Body of pancreas (tissue), 4 donors: ENCODE measurements around the gene KRT8. TPM values are rescaled to one million over a fixed set of nuclear protein-coding genes. Genes with fewer than 3 reads are reported as not detected.

ENCODE experiments used
- ATAC-seq: fragments of 150-250 bp; one replicate; pipeline ENCODE4 v1.9.1; 2016
- DNase-seq, 4 donors: peaks; one replicate each; pipeline ENCODE4 v3.0.0-alpha.2; 2019
- H3K27ac ChIP-seq, 4 donors: fragments of 200-600 bp; sonication (generic); 1 replicate in 3 of 4; 2 replicates in 1 of 4; pipeline versions ENCODE4 v1.5.1 to v1.6.1; 2016 to 2019; ENCODE audit warnings: mild to moderate bottlenecking in 1 of 4, mixed read lengths in 1 of 4, moderate library complexity in 1 of 4
- H3K27me3 ChIP-seq, 2 donors: fragments of 200-600 bp; sonication (generic); one replicate each; pipeline ENCODE4 v1.6.0; 2016; ENCODE audit warnings: mild to moderate bottlenecking in 1 of 2
- H3K36me3 ChIP-seq, 2 donors: fragments of 200-600 bp; sonication (generic); replicated peaks in 1 of 2; 2 replicates each; pipeline ENCODE4 v1.5.1; 2016; ENCODE audit warnings: low read depth in 2 of 2; ENCODE audit not compliant: insufficient read depth in 1 of 2
- H3K4me1 ChIP-seq: fragments of 200-600 bp; sonication (generic); one replicate; pipeline ENCODE4 v1.6.0; 2016
- H3K4me3 ChIP-seq, 2 donors: fragments of 200-600 bp; sonication (generic); 1 replicate in 1 of 2; 2 replicates in 1 of 2; pipeline ENCODE4 v1.5.1; 2016 to 2019
- H3K9me3 ChIP-seq, 3 donors: fragments of 200-600 bp; sonication (generic); 1 replicate in 2 of 3; 2 replicates in 1 of 3; pipeline ENCODE4 v1.5.1; 2016
- CTCF ChIP-seq, 7 experiments: fragments of 450-650 bp in 4 of 7; fragments of 200-600 bp in 3 of 7; sonication (generic) in 3 of 7; IDR thresholded peaks; one replicate each; pipeline ENCODE4 v1.5.1; 2016 to 2019; ENCODE audit warnings: antibody characterized with exemption in 7 of 7
- POLR2A ChIP-seq, 3 donors: fragments of 450-650 bp; IDR thresholded peaks; one replicate each; pipeline ENCODE4 v1.6.1; 2016; ENCODE audit warnings: antibody characterized with exemption in 3 of 3, mild to moderate bottlenecking in 2 of 3
- WGBS, 2 donors: methylation state at CpG; one replicate each; pipeline ENCODE4 v1.1.5; 2017; 5-methylcytosine and 5-hydroxymethylcytosine counted together
- intact Hi-C: fragments of 100-400 bp; cut with DNase I; formaldehyde crosslinking; loops from one replicate; pipeline ENCODE4 v1.15.1; 2023
- total RNA-seq, 2 donors: library from RNA; depleted of rRNA; stranded (reverse); fragments of >200 nt; gene quantifications; one replicate each; pipeline ENCODE4 v1.1.0, GENCODE V29; 2016

KRT8 gene
- total RNA-seq, 2 donors from 2014 or later = 394 to 455 TPM

DNA sequence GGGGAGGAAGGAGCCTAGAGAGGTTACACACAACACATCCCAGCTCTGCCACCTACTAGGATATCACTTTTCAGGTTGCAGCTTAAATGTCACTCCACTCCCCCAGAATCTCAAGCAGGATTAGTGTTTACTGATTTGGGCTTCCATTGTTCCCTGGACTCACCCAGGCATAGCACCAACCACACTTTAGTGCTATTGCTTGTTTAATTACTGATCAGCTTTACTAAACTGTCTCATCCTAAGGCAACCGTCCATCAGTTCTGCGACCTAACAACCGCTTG lies 38.0 kb upstream of the KRT8 start:
- intact Hi-C loops = no loop called here
- Histone ChIP-seq H3K36me3 (no peaks in the 10 kb centered on the region), H3K27ac (peak overlapping the region in 2 of 4 donors; percentile 98 to 99), H3K4me1 (peaks cover 45% of the 10 kb centered on the region), H3K4me3 (no peak overlapping the region), H3K27me3 (no peaks in the 10 kb centered on the region), H3K9me3 (no peaks in the 10 kb centered on the region)
- ATAC-seq (no peak), DNase-seq (no peak)
- WGBS, 2 donors = 98 to 100% methylated on average over 3 of the region's 3 CpGs
- TF ChIP-seq CTCF (IDR thresholded peaks at IDR 0.05) (no peak), POLR2A (IDR thresholded peaks at IDR 0.05) (no peak)

- TF ChIP-seq POLR2A (IDR thresholded peaks at IDR 0.05) (no peak), CTCF (IDR thresholded peaks at IDR 0.05) (no peak)
- no peaks in the 10 kb centered on the region for H3K36me3 ChIP-seq
- no peak overlapping the region for H3K4me3 ChIP-seq
- 63% methylated on average over 11 of the region's 11 CpGs for WGBS, 2 donors
- H3K27me3 ChIP-seq = no peaks in the 10 kb centered on the region
- no peaks in the 10 kb centered on the region for H3K9me3 ChIP-seq
- DNase-seq (peak in 1 of 4 donors; percentile 45), ATAC-seq (no peak)
- peaks cover 40% of the 10 kb centered on the region for H3K4me1 ChIP-seq
- intact Hi-C loops = no loop called here
- H3K27ac ChIP-seq = peak overlapping the region in 2 of 4 donors; percentile 12 to 98
Observed at GRCh38 chr12:52942066-52942900, 37.4 kb upstream of the KRT8 start.

DNA sequence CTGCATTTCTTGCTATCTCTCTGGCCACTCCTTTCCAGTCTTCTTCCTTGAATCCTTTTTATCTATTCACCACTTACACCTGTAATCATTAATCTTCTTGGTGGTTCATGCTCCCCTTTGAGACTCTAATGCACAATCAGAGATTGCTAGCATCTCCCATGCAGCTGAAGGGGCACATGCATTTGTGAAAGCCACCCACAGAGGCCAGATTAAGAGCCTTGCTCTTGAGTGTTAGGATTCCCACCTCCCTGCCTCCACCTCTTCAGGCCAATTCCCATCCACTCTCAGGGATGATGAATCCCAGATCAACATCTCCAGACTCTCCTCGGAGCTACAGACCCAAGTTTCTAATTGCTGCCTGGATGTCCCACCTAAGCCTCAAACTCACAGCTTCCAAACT lies 24.7 kb upstream of the KRT8 start:
- DNase-seq (no peak), ATAC-seq (no peak)
- Histone ChIP-seq H3K27me3 (no peaks in the 10 kb centered on the region), H3K4me3 (no peak overlapping the region), H3K4me1 (peaks cover 38% of the 10 kb centered on the region), H3K9me3 (no peaks in the 10 kb centered on the region), H3K36me3 (no peaks in the 10 kb centered on the region), H3K27ac (no peak overlapping the region)
- intact Hi-C loops = no loop called here
- TF ChIP-seq POLR2A (IDR thresholded peaks at IDR 0.05) (no peak), CTCF (IDR thresholded peaks at IDR 0.05) (no peak)
- WGBS, 2 donors = 64 to 80% methylated on average over 1 of the region's 1 CpG

DNA sequence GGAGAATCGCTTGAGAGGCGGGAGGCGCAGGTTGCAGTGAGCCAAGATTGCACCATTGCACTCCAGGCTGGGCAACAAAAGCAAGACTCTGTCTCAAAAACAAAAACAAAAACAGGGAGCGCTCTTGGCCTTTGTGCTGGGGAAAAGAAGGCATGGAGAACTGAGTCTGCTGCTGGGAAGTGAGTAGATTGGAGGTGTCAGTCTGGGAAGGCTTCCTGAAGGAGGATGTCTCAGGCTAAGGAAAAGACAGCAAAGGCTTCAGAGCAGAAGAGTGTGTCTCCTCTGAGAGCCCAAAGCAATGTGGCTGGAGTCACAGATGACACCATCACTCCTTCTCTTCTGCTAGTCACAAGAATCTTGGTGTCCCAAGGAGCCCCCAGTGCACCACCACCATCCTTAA lies 23.1 kb upstream of the KRT8 start:
- no peak for DNase-seq

GRCh38 chr12:52926596-52927234 lies 21.8 kb upstream of the KRT8 start:
- Histone ChIP-seq H3K4me1 (peaks cover 39% of the 10 kb centered on the region), H3K36me3 (no peaks in the 10 kb centered on the region), H3K4me3 (no peak overlapping the region), H3K27me3 (no peaks in the 10 kb centered on the region), H3K9me3 (no peaks in the 10 kb centered on the region), H3K27ac (peak overlapping the region; percentile 83 to 96 (median 87))
- ATAC-seq (no peak), DNase-seq (no peak)
- 61 to 66% methylated on average over 3 to 4 of the region's 4 CpGs for WGBS, 2 donors
- TF ChIP-seq POLR2A (IDR thresholded peaks at IDR 0.05) (no peak), CTCF (IDR thresholded peaks at IDR 0.05) (no peak)
- intact Hi-C loops = no loop called here

More for the DNA sequence above, 23.1 kb upstream of the KRT8 start:
- intact Hi-C loops = no loop called here
- H3K27ac ChIP-seq = peak overlapping the region; percentile 36 to 96 (median 87)
- H3K4me3 ChIP-seq = no peak overlapping the region
- H3K9me3 ChIP-seq = no peaks in the 10 kb centered on the region
- 66 to 70% methylated on average over 4 of the region's 4 CpGs for WGBS, 2 donors
- H3K36me3 ChIP-seq = no peaks in the 10 kb centered on the region
- H3K27me3 ChIP-seq = no peaks in the 10 kb centered on the region
- H3K4me1 ChIP-seq = peaks cover 39% of the 10 kb centered on the region
- no peak for ATAC-seq
- TF ChIP-seq POLR2A (IDR thresholded peaks at IDR 0.05) = no peak
